ENCODE results near the gene HCST. TPM values are rescaled to one million over a fixed set of nuclear protein-coding genes. Genes with fewer than 3 reads are reported as not detected.

HCST gene
- total and polyA plus RNA-seq, 2 of the 13 experiments (the other 11 are each of a cell fraction or from before 2014, with no cell fraction given) = 0.24 to 1.2 TPM

DNA sequence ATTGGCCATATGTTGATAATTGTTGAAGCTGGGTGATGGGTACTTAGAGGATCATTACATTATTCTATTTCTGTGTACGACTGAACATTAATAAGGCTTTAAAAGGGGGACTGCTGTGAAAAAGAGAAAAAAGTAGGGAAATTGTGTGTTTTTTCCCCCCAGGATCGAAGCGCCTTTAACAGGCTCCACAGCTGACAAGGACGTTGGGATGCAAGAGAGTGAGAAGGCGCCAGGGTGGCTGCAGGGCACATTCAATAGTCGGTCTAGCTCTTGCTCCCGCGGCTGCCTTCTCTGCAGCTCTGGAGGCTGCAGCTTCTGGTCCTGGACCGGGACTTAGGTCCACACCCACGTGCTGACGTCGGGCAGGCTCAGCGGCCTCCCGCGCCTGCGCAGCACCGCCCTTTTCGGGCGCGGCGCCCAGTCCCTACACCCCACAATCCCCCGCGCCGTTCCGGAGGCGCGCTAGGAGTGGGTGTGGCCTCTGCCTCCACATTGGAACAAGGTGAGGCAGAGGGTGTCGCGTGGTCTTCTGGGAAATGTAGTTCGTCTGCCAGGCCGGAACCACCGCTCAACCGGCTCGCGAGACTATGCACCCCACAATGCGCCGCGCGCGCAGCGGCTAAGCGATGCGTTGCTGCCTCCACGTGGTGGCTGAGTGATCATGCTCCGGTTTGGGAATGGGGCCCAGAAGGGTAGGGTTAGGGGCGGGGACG, 29.0 kb downstream of the HCST start (continued):
- TF ChIP-seq HOMEZ (CRISPR knock-in tag; IDR thresholded peaks at IDR 0.05; ENCODE audit: low read depth) (peak; percentile 71; the same call in 1 of the 2 replicates), ZNF367 (CRISPR knock-in tag; IDR thresholded peaks at IDR 0.05; ENCODE audit: borderline replicate concordance) (no peak), ZEB1 (IDR thresholded peaks at IDR 0.05; ENCODE audit: insufficient replicate concordance, low read depth) (no peak), POLR2AphosphoS5 (IDR thresholded peaks at IDR 0.05; ENCODE audit: low read depth, low read length) (peak; percentile 93), ZNF124 (CRISPR knock-in tag; IDR thresholded peaks at IDR 0.05) (no peak; the same call in none of the 2 replicates), UBTF (CRISPR knock-in tag; IDR thresholded peaks at IDR 0.05) (peak; percentile 65), ZFP1 (CRISPR knock-in tag; IDR thresholded peaks at IDR 0.05) (peak; percentile 80; the same call in 1 of the 2 replicates), HDAC1 (CRISPR knock-in tag; IDR thresholded peaks at IDR 0.05) (peak; percentile 77), ZSCAN20 (CRISPR knock-in tag; IDR thresholded peaks at IDR 0.05; ENCODE audit: borderline replicate concordance) (no peak), SIX1 (CRISPR knock-in tag; IDR thresholded peaks at IDR 0.05; ENCODE audit: borderline replicate concordance) (no peak), HOXA3 (CRISPR knock-in tag; IDR thresholded peaks at IDR 0.05) (peak; percentile 97), DRAP1 (CRISPR knock-in tag; IDR thresholded peaks at IDR 0.05) (peak; percentile 89), TOE1 (CRISPR knock-in tag; IDR thresholded peaks at IDR 0.05) (no peak), ZNF792 (CRISPR knock-in tag; IDR thresholded peaks at IDR 0.05) (peak; percentile 75; the same call in 1 of the 2 replicates), ZNF878 (CRISPR knock-in tag; IDR thresholded peaks at IDR 0.05) (no peak), FLYWCH1 (CRISPR knock-in tag; IDR thresholded peaks at IDR 0.05) (no peak)
- TF ChIP-seq, protein P1, sequence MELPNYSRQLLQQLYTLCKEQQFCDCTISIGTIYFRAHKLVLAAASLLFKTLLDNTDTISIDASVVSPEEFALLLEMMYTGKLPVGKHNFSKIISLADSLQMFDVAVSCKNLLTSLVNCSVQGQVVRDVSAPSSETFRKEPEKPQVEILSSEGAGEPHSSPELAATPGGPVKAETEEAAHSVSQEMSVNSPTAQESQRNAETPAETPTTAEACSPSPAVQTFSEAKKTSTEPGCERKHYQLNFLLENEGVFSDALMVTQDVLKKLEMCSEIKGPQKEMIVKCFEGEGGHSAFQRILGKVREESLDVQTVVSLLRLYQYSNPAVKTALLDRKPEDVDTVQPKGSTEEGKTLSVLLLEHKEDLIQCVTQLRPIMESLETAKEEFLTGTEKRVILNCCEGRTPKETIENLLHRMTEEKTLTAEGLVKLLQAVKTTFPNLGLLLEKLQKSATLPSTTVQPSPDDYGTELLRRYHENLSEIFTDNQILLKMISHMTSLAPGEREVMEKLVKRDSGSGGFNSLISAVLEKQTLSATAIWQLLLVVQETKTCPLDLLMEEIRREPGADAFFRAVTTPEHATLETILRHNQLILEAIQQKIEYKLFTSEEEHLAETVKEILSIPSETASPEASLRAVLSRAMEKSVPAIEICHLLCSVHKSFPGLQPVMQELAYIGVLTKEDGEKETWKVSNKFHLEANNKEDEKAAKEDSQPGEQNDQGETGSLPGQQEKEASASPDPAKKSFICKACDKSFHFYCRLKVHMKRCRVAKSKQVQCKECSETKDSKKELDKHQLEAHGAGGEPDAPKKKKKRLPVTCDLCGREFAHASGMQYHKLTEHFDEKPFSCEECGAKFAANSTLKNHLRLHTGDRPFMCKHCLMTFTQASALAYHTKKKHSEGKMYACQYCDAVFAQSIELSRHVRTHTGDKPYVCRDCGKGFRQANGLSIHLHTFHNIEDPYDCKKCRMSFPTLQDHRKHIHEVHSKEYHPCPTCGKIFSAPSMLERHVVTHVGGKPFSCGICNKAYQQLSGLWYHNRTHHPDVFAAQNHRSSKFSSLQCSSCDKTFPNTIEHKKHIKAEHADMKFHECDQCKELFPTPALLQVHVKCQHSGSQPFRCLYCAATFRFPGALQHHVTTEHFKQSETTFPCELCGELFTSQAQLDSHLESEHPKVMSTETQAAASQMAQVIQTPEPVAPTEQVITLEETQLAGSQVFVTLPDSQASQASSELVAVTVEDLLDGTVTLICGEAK (IDR thresholded peaks at IDR 0.05) = no peak
- TF ChIP-seq, protein P1 (CRISPR knock-in tag; IDR thresholded peaks at IDR 0.05) = no peak; the same call in 1 of the 2 replicates
